Activated B cell treated with CpG ODN at 0.5 μM for 24 hours (primary cell): ENCODE measurements around the gene DENND5B. TPM values are rescaled to one million over a fixed set of nuclear protein-coding genes. Genes with fewer than 3 reads are reported as not detected.

Source experiments
- ATAC-seq: fragments of 200-7000 bp; cut with Tn5 transposase; one replicate; pipeline ENCODE4 v1.10.0; 2021; ENCODE audit warnings: low read depth, mild to moderate bottlenecking, moderate library complexity
- CTCF ChIA-PET: fragments of 350-600 bp; sonication (Branson Sonifier 250); formaldehyde crosslinking; loops from one replicate; lab custom pipeline; 2021; ENCODE audit warnings: antibody characterized with exemption; lab: Charles Lee
- POLR2A ChIA-PET: fragments of 350-600 bp; sonication (Branson Sonifier 250); formaldehyde crosslinking; loops from one replicate; lab custom pipeline; 2021; ENCODE audit warnings: antibody characterized with exemption; lab: Charles Lee
- DNase-seq: peaks from one replicate; pipeline ENCODE4 v3.0.0; 2022
- H3K27ac Mint-ChIP-seq: one replicate; pipeline ENCODE4 v1.8.0; 2020; ENCODE audit warnings: mixed read lengths
- H3K27me3 Mint-ChIP-seq: one replicate; pipeline ENCODE4 v1.8.0; 2021; ENCODE audit warnings: mixed read lengths
- H3K36me3 Mint-ChIP-seq: one replicate; pipeline ENCODE4 v1.8.0; 2021; ENCODE audit warnings: low read depth, mixed read lengths
- H3K4me1 Mint-ChIP-seq: one replicate; pipeline ENCODE4 v1.8.0; 2021; ENCODE audit warnings: mixed read lengths
- H3K4me3 Mint-ChIP-seq: one replicate; pipeline ENCODE4 v1.8.0; 2020; ENCODE audit warnings: mild to moderate bottlenecking, mixed read lengths
- H3K9me3 Mint-ChIP-seq: one replicate; pipeline ENCODE4 v1.8.0; 2020; ENCODE audit warnings: mixed read lengths
- CTCF ChIP-seq: fragments of 200-600 bp; IDR thresholded peaks from one replicate; pipeline ENCODE4 v1.8.0; 2022; ENCODE audit warnings: antibody characterized with exemption, mild to moderate bottlenecking
- intact Hi-C: fragments of 100-400 bp; cut with micrococcal nuclease; formaldehyde crosslinking; loops from one replicate; pipeline ENCODE4 v1.15.1; 2024
- total RNA-seq: library from RNA; stranded (reverse); gene quantifications from 2 replicates; pipeline ENCODE4 v1.2.3, GENCODE V29; 2022

The DENND5B gene
- total RNA-seq, 1 donor from 2014 or later: 64.1 TPM

GRCh38 chr12:31605531-31605930, 14.6 kb upstream of the DENND5B start:
- Mint-ChIP-seq H3K9me3 (peaks cover 7% of the 10 kb centered on the region), H3K4me3 (no peak overlapping the region), H3K4me1 (peaks cover 40% of the 10 kb centered on the region), H3K27me3 (no peaks in the 10 kb centered on the region), H3K27ac (peak overlapping the region; percentile 92), H3K36me3 (peaks cover 9% of the 10 kb centered on the region)
- TF ChIP-seq CTCF: no peak
- CTCF ChIA-PET: interaction anchor here (0.6 to 1.2 kb wide), 2 partner anchors 203 to 362 kb away, joined by 3 read pairs; no protein-coding TSS in a partner anchor
- intact Hi-C loops: no loop called here
- POLR2A ChIA-PET: interaction anchor here (0.7 to 7.8 kb wide), 4 partner anchors 15 to 244 kb away, joined by 4 to 116 read pairs (median 4); partner anchors contain the start of gene DENND5B
- DNase-seq: no peak
- ATAC-seq: no peak

- no peak for TF ChIP-seq CTCF
- ChIA-PET CTCF (interaction anchor here (0.8 kb wide), 1 partner anchor 13 kb away, joined by 3 read pairs; the partner anchor contains the start of gene DENND5B), POLR2A (interaction anchor here (0.6 to 7.8 kb wide), 14 partner anchors 11 to 849 kb away, joined by 3 to 116 read pairs (median 6); partner anchors contain the start of genes CAPRIN2, DENND5B and SINHCAF)
- intact Hi-C loops: loop anchor here (1.0 to 5.0 kb wide), 4 partner anchors 12 to 284 kb away; partner anchors contain the start of gene DENND5B
- peaks cover 7% of the 10 kb centered on the region for H3K9me3 Mint-ChIP-seq
- H3K4me1 Mint-ChIP-seq: peaks cover 59% of the 10 kb centered on the region
- no peaks in the 10 kb centered on the region for H3K27me3 Mint-ChIP-seq
- ATAC-seq (peak; percentile 87), DNase-seq (peak; percentile 34)
- H3K36me3 Mint-ChIP-seq: peaks cover 8% of the 10 kb centered on the region
- peak overlapping the region; percentile 61 for H3K4me3 Mint-ChIP-seq
- H3K27ac Mint-ChIP-seq: peak overlapping the region; percentile 92
Measured at GRCh38 chr12:31603546-31604009, 12.6 kb upstream of the DENND5B start.

- peaks cover 72% of the 10 kb centered on the region for H3K4me1 Mint-ChIP-seq
- intact Hi-C loops: loop anchor here (5.0 kb wide), 1 partner anchor 287 kb away; no protein-coding TSS in a partner anchor
- no peaks in the 10 kb centered on the region for H3K27me3 Mint-ChIP-seq
- ChIA-PET POLR2A (interaction anchor here (0.7 to 7.8 kb wide), 5 partner anchors 10 to 1156 kb away, joined by 3 to 116 read pairs (median 3); partner anchors contain the start of gene DENND5B), CTCF (interaction anchor here (1.4 kb wide), 1 partner anchor 195 kb away, joined by 3 read pairs; no protein-coding TSS in a partner anchor)
- DNase-seq (no peak), ATAC-seq (no peak)
- no peaks in the 10 kb centered on the region for H3K9me3 Mint-ChIP-seq
- H3K27ac Mint-ChIP-seq: peak overlapping the region; percentile 87
- no peak for TF ChIP-seq CTCF
- H3K4me3 Mint-ChIP-seq: no peak overlapping the region
- peaks cover 2% of the 10 kb centered on the region for H3K36me3 Mint-ChIP-seq
Measured at GRCh38 chr12:31600750-31601149, 9.8 kb upstream of the DENND5B start.

DNA sequence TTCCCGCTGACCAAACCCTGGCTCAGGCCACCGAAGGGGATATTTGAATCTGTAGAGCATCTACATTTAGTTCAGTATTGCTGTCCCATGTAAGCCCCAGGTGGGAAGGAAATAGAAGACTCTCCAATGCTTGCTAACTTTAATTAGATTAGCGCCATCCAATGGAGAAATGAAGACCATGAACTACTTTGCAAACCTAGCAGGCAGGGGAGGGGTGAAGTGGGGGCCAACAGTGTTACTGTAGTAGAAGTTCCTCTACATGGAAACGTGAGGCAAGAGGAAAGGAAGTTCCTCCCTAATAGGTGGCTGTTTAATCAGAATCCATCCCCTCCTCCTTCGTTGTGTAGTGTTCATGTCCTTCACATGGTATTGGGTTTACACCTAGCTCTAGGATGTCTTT, 9.3 kb upstream of the DENND5B start:
- intact Hi-C loops: loop anchor here (5.0 kb wide), 1 partner anchor 287 kb away; no protein-coding TSS in a partner anchor
- Mint-ChIP-seq H3K4me3 (peak overlapping the region; percentile 15), H3K36me3 (peaks cover under 1% of the 10 kb centered on the region), H3K27ac (peak overlapping the region; percentile 87), H3K9me3 (no peaks in the 10 kb centered on the region), H3K27me3 (no peaks in the 10 kb centered on the region), H3K4me1 (peaks cover 72% of the 10 kb centered on the region)
- DNase-seq (no peak), ATAC-seq (no peak)
- no peak for TF ChIP-seq CTCF
- CTCF ChIA-PET: interaction anchor here (1.4 kb wide), 1 partner anchor 195 kb away, joined by 3 read pairs; no protein-coding TSS in a partner anchor
- POLR2A ChIA-PET: interaction anchor here (1.2 to 7.8 kb wide), 2 partner anchors 10 to 296 kb away, joined by 3 to 116 read pairs; partner anchors contain the start of gene DENND5B

DNA sequence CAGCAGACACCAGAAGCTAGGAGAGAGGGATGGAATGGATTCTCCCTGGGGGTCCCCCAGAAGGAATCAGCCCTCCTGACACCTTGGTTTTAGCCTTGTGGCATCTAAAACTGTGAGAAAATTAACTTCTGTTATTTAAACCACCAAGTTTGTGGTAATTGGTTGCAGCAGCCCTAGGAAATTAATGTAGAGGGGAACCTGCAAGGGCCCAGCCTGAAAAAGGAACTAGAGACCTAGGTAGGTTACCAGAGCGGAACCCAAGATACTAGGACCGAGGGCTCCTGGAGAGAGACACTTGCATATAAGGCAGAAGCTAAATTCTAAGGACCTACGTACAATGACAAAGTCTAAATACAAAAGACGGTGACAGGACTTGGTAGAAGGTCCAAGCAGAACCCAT, 8.1 kb upstream of the DENND5B start:
- H3K27me3 Mint-ChIP-seq: no peaks in the 10 kb centered on the region
- no peaks in the 10 kb centered on the region for H3K36me3 Mint-ChIP-seq
- peaks cover 62% of the 10 kb centered on the region for H3K4me1 Mint-ChIP-seq
- TF ChIP-seq CTCF: no peak
- H3K4me3 Mint-ChIP-seq: peak overlapping the region; percentile 70
- H3K9me3 Mint-ChIP-seq: no peaks in the 10 kb centered on the region
- peak overlapping the region; percentile 87 for H3K27ac Mint-ChIP-seq
- peak; percentile 25 for DNase-seq
- intact Hi-C loops: loop anchor here (1.0 to 10.0 kb wide), 3 partner anchors 8 to 126 kb away; partner anchors contain the start of genes AMN1 and DENND5B
- CTCF ChIA-PET: interaction anchor here (1.0 kb wide), 1 partner anchor 37 kb away, joined by 3 read pairs; no protein-coding TSS in a partner anchor
- POLR2A ChIA-PET: interaction anchor here (0.6 to 7.8 kb wide), 5 partner anchors 9 to 196 kb away, joined by 3 to 116 read pairs (median 7); partner anchors contain the start of gene DENND5B
- ATAC-seq: peak; percentile 84
